T-helper 2 cell treated with Interferon-gamma antibody and Interleukin-4, amounts not matched to agents 5 μg/mL and 100 μg/mL, for 36 hours (primary cell): Measurements from ENCODE around the gene PSMB5.

Source experiments
- DNase-seq: peaks from one replicate; pipeline ENCODE4 v3.0.0; 2021; ENCODE audit warnings: low spot score
- H3K27ac Mint-ChIP-seq: one replicate; pipeline ENCODE4 v1.8.0; 2021; ENCODE audit warnings: mild to moderate bottlenecking, mixed read lengths
- H3K27me3 Mint-ChIP-seq: one replicate; pipeline ENCODE4 v1.8.0; 2021; ENCODE audit warnings: low read depth, mixed read lengths
- H3K36me3 Mint-ChIP-seq: one replicate; pipeline ENCODE4 v1.8.0; 2021; ENCODE audit warnings: low read depth, mixed read lengths
- H3K4me1 Mint-ChIP-seq: one replicate; pipeline ENCODE4 v1.8.0; 2021; ENCODE audit warnings: low read depth, mixed read lengths
- H3K4me3 Mint-ChIP-seq: one replicate; pipeline ENCODE4 v1.8.0; 2022; ENCODE audit warnings: mild to moderate bottlenecking, moderate library complexity, mixed read lengths
- H3K9me3 Mint-ChIP-seq: one replicate; pipeline ENCODE4 v1.8.0; 2021; ENCODE audit warnings: mixed read lengths

PSMB5 gene

DNA sequence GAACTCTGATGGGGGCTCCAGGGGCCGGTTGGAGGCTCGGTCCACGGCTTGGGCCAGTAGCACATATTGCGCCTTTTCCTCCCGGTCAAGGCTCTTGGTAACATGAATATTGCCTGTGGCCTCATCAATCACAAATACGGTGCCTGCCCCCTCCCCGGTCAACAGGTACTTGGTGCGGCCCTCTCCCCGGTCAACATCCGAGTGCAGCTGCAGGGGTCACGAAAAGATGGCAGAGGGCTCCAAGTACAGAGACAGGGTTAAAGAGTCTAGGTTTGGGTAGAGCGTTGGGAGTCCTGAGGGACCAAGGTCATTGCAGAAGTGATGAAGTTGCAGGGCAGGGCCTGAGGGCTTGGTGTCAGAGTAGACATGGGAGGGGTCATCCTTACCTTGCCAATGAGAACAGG lies 20.4 kb upstream of the PSMB5 start:
- H3K9me3 Mint-ChIP-seq = no peaks in the 10 kb centered on the region
- H3K4me1 Mint-ChIP-seq = peaks cover 14% of the 10 kb centered on the region
- no peak overlapping the region for H3K4me3 Mint-ChIP-seq
- peaks cover 8% of the 10 kb centered on the region for H3K27me3 Mint-ChIP-seq
- no peak overlapping the region for H3K27ac Mint-ChIP-seq
- peaks cover 11% of the 10 kb centered on the region for H3K36me3 Mint-ChIP-seq
- DNase-seq = no peak

DNA sequence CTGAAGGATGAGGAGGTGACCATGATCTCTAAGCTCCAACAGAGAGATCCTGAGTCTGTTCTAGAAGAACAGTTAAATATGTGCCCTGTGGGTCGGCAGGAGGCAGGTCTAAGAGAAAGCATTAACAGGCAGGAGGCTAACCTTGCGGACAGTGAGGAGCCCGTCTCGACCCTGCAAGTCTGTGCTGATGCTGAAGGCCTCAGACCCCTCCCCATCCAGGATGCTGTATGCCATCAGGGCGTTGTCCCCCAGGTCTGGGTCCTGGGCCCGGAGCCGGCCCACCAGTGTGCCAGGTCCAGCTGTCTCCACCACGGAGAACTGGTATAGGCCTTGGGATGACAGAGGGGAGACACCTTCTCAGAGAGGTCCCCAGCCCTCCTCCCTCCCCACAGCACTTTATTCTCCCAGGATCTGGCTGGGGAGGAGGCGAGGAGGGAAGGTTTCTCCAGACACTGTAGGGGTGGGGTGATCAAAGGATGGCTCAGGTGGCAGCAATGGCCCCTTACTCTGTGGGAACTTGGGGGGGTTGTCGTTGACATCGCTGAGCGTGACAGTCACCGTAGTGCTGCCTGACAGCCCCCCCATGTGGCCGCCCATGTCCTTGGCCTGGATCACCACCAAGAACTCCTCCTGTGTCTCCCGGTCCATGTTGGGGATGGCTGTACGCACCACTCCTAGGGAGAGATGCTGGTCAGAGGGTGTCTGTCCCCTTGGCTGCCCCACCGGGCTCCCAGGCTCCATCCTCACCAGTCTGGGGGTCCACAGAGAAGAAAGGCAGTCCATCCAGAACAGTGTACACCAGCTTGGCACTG lies 19.5 kb upstream of the PSMB5 start:
- Mint-ChIP-seq H3K27me3 (peaks cover 8% of the 10 kb centered on the region), H3K27ac (no peak overlapping the region), H3K4me1 (peaks cover 14% of the 10 kb centered on the region), H3K36me3 (peaks cover 7% of the 10 kb centered on the region), H3K9me3 (no peaks in the 10 kb centered on the region), H3K4me3 (no peak overlapping the region)
- DNase-seq = no peak

DNA sequence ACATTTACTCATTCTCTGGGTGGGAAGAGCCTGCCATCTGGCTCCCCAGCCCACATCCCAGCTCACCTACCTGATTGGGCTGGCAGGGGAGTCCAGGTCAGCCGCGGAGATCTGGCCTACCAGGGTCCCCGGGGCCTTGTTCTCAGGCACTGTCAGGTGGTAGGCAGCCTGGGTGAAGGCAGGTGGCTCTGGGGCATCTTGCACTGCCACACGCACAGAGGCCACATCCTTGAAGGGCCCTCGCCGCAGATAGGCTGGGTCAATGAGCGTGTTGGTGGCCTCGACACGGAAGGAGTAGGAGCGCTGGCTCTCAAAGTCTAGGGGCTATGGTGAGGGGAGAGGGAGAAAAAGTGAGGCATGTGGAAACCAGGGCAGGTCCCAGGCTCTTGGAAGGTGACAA lies 18.7 kb upstream of the PSMB5 start:
- H3K27me3 Mint-ChIP-seq = peaks cover 8% of the 10 kb centered on the region
- H3K9me3 Mint-ChIP-seq = no peaks in the 10 kb centered on the region
- no peak overlapping the region for H3K4me3 Mint-ChIP-seq
- peaks cover 3% of the 10 kb centered on the region for H3K36me3 Mint-ChIP-seq
- DNase-seq = no peak
- peaks cover 14% of the 10 kb centered on the region for H3K4me1 Mint-ChIP-seq
- no peak overlapping the region for H3K27ac Mint-ChIP-seq

DNA sequence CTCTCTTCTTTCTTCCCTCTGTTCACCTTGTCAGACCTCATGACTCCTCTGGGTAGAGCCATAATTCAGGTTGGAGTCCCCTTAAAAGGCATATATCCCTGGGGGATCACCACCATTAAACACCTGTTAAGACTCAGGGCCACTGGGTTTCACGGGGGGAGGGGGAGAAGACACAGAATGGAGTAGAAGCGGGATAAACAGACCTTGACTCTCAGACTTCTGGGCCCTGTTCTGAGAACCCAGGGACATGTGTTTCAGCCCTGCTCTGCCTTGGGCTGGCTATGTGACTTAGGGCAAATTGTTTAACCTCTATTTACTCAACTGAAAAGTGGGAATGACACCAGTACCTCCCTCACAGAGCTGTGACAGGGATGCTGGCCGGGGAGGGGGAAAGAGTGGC lies 18.0 kb upstream of the PSMB5 start:
- Mint-ChIP-seq H3K4me3 (no peak overlapping the region), H3K9me3 (no peaks in the 10 kb centered on the region)

DNA sequence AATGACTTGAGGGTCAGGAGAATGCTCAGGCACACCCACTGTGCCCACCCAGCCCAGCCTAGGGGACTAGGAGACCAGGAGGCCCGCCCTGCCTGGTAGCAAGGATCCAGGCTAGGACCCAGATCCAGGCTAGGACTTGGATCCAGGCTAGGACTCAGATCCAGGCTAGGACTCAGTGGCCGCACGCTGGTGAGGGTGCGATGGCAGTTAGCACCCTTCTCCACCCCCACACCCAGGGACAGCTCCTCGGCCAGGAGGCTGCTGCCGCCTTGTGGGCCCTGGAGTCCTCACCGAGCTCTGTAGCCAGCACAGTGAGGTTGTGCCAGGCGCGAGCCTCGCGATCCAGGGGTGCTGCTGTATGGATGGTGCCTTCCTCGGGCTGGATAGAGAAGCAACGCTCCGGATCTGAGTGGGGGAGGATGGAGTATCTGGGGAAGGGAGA lies 17.5 kb upstream of the PSMB5 start:
- DNase-seq = no peak
- Mint-ChIP-seq H3K4me3 (no peak overlapping the region), H3K9me3 (no peaks in the 10 kb centered on the region), H3K27ac (no peak overlapping the region), H3K27me3 (peaks cover 8% of the 10 kb centered on the region), H3K36me3 (no peaks in the 10 kb centered on the region), H3K4me1 (peaks cover 11% of the 10 kb centered on the region)

More for the DNA sequence above, 18.0 kb upstream of the PSMB5 start:
- Mint-ChIP-seq H3K27me3 (peaks cover 8% of the 10 kb centered on the region), H3K4me1 (peaks cover 11% of the 10 kb centered on the region), H3K27ac (no peak overlapping the region), H3K36me3 (no peaks in the 10 kb centered on the region)
- no peak for DNase-seq

DNA sequence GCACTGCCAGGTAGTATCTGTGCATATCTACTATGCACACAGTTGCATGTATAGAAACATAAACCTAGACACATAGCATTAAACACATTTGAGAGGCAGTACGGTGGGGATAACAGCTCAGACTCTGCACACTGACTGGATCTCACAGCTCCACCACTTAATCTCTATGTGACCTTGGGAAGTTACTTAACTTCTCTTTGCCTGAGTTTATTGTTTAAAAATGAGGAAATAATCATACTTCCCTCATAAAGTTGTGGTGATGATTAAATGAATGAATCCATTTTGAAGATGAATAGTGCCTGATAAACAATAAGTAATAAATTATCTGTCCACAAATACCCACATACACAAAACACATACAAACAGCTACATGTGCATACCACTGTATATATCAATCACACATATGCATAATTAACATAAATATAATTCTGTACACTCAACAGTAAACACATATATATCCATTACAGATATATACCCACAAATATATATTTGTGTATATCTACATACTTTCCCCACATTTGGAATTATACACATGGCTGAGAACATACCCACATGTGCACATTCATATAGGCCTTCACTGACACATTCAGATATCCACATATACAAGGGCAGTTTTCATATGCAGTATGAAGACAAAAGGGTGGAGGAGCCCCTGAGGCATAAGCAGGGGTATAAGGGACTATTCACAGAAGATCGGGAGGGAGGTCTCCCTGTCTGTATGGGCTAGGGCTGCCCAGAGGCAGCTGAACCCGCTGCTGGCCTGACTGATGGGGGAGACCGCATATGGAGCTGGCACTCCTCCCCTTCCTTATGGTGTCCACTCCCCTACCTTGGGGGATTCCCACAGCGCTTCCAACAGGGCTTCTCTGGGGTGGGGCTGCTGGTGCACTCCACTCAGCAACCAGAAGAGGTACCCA lies 16.7 kb upstream of the PSMB5 start:
- H3K4me3 Mint-ChIP-seq = no peak overlapping the region
- H3K27me3 Mint-ChIP-seq = peaks cover 3% of the 10 kb centered on the region
- H3K9me3 Mint-ChIP-seq = no peaks in the 10 kb centered on the region
- no peak overlapping the region for H3K27ac Mint-ChIP-seq
- no peaks in the 10 kb centered on the region for H3K36me3 Mint-ChIP-seq
- peaks cover 5% of the 10 kb centered on the region for H3K4me1 Mint-ChIP-seq
- no peak for DNase-seq

DNA sequence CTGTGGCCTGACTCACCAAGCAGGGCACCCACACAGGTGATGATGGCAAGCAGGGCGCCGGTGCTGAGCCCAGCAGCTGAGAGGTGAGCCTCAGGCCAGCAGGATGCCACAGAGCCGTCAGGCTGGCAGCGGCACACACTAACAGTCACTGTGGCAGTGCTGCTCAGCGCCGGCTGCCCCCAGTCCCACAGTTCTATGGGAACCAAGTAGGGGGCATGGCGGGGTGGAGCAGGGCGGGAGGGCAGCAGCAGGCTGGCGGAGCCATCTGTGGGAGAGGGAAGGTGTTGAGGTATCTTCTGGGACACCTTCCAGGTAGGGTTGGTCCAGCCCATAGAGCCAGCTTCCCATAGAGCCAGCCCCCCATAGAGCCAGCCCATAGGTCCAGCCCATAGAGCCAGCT lies 14.3 kb upstream of the PSMB5 start:
- Mint-ChIP-seq H3K36me3 (no peaks in the 10 kb centered on the region), H3K4me3 (no peak overlapping the region), H3K27ac (no peak overlapping the region), H3K9me3 (no peaks in the 10 kb centered on the region), H3K27me3 (no peaks in the 10 kb centered on the region), H3K4me1 (no peaks in the 10 kb centered on the region)
- no peak for DNase-seq

DNA sequence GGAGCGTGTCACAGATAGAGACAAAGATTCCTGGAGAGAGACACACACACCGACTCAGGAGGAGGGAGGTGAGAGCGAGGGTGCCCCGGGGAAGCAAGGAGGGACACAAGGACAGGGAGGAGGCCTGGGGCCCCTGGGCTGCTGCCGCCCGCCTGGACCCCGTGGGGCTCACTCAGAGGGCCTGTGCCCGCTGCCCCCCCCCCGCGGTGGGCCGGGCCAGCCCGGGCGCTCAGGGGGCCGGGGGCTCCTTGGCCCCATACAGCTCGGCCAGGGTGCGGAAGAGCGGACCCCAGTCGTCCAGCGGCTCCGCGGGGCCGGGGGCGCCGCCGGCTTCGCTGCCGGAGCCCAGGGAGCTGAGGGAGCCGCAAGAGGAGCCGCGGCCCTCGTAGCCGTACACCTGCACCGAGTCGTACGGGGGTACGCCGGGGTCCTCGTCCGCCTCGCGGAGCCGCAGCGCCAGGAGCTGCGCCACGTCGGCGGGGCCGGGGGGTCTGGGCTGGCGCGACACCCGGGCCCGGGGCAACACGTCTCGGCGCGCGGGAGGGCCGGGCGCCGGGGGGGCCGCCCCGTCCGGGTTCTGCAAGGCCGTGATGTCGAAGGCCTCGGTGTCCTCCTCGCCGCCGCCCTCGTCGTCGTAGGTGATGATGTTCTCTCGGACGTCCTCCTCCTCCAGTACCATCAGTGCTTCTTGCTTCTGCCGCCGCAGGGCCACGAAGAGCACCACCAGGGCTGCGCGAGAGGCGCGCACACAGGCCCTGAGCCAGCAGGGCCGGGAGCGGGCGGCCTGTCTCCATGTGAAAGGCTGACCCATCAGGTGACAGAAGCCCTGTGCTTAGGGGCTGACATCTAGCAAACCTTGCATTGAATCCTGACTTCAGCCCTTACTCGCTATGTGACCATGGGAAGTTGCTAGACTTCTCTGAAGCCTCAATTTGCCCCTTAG lies 13.3 kb upstream of the PSMB5 start:
- Mint-ChIP-seq H3K36me3 (no peaks in the 10 kb centered on the region), H3K27ac (no peak overlapping the region), H3K27me3 (no peaks in the 10 kb centered on the region), H3K9me3 (no peaks in the 10 kb centered on the region), H3K4me1 (no peaks in the 10 kb centered on the region), H3K4me3 (no peak overlapping the region)
- no peak for DNase-seq

DNA sequence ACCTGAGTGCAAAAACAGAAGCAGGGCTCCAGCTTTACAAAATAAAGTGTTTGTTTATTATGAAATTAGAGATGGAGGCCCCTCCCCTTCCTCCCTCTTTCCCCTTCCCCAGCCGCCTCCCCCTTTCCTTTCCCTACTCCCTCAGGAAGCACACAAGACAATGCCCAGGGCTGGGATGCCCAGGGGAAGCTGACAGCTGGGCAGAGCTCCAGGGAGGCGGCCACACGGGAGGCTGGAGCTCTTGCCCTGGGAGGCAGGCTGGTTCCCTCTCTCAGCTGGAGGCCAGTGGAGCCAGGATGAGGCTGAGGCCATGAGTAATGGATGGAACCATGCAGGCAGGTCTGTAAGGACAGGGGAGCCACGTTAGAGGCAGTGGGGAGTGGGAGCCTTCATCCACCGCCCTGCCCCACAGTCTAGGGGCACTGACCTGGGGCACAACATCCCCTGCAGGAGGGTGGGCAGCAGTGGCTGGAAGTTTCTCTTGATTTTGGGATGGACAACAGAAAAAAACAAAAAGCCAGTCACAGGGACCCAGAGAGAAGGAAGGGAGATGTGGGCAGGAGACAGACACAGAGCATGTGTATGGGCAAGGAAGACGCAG lies 12.4 kb upstream of the PSMB5 start:
- H3K4me1 Mint-ChIP-seq = no peaks in the 10 kb centered on the region
- H3K27ac Mint-ChIP-seq = no peak overlapping the region
- no peaks in the 10 kb centered on the region for H3K9me3 Mint-ChIP-seq
- H3K27me3 Mint-ChIP-seq = no peaks in the 10 kb centered on the region
- H3K4me3 Mint-ChIP-seq = no peak overlapping the region
- H3K36me3 Mint-ChIP-seq = no peaks in the 10 kb centered on the region
- no peak for DNase-seq

DNA sequence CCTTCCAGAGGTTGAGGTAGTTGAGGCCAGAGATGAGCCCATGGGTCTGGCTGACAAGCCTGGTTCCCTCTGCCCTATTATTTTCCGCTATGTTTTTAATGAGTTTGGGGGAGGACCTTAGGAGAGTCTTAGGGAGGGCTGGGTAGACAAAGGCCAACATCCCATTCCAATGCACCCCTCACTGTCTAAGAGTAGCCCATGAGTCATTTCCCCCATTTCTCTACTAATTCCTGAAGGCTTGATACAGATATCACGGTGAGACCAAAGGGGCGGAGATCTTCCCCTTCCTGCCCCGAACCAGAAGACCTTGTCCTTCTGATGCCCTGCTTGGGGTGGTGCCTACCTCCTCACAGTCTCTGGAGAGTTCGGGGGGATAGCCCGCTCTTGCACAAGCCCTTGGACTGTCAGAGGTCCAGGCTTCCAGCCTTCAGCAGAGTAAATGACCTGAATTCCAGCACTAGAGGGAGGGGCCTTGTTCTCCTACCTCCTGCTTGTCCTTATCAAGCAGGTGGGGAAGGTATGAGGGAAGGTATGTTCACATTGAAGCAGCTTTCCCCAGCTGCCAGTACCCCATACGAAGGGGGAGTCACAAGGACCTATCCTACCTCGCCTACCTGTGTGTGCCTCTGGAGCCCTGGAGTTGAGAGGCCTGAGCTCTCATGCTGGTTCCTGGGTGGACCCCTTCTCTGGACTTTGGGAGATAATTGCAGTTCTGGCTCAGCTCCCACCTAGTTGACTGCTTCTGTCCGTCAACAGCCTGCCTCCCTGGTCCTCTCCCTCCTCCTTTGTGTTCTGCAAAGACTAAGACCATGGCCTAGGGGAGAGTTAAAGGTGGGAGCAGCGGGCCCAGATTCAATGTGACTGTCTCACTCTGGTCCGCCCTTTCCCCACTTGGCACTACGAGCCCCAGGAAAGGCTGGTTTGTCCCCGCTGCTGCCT lies 11.0 kb upstream of the PSMB5 start:
- H3K4me1 Mint-ChIP-seq = no peaks in the 10 kb centered on the region
- no peaks in the 10 kb centered on the region for H3K36me3 Mint-ChIP-seq
- H3K27me3 Mint-ChIP-seq = no peaks in the 10 kb centered on the region
- no peak overlapping the region for H3K4me3 Mint-ChIP-seq
- no peak for DNase-seq
- H3K27ac Mint-ChIP-seq = no peak overlapping the region
- no peaks in the 10 kb centered on the region for H3K9me3 Mint-ChIP-seq

DNA sequence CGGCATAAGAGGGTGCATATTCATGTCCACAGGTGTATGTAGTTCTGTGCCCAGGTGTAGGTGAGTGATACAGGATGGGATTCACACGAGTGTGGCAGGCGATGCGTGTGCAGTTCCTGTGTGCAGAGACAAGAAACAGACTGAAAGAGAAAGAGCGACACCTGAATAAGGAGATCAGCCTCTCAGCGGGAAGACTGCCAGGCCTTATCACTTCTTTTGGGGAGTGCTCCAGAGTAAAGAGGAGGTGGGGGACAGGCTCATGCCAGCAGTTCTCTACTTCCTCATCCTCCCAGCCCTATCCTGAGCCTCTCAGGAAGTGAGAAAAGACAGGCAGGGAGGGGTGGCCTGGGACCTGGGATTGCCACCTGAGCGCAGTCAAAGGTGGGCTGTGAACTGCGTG lies 10.1 kb upstream of the PSMB5 start:
- H3K9me3 Mint-ChIP-seq = no peaks in the 10 kb centered on the region
- no peak overlapping the region for H3K4me3 Mint-ChIP-seq
- H3K27ac Mint-ChIP-seq = no peak overlapping the region
- no peak for DNase-seq
- no peaks in the 10 kb centered on the region for H3K4me1 Mint-ChIP-seq
- no peaks in the 10 kb centered on the region for H3K36me3 Mint-ChIP-seq
- no peaks in the 10 kb centered on the region for H3K27me3 Mint-ChIP-seq

DNA sequence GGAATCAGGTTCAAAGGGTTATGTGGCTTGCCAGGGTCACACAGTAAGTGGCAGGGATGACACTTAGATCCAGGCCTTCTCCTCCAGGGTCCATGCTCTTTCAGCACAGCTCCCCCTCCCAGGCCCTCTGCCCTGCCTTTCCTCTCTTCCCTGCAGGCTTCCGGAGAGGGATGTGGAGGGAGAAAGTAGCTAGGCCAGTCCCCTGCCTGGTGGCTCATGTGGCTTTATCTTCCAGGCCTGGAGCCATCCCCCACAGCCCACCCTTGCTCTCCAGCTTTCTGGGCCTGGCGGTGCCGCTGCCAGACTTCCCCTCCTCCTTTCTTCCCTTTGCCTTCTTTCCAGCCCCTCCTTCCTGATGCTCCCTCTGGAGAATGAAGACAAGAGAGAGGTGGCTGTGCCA lies 9.1 kb upstream of the PSMB5 start:
- H3K4me3 Mint-ChIP-seq = no peak overlapping the region
- no peaks in the 10 kb centered on the region for H3K27me3 Mint-ChIP-seq
- no peak for DNase-seq
- no peaks in the 10 kb centered on the region for H3K36me3 Mint-ChIP-seq
- no peak overlapping the region for H3K27ac Mint-ChIP-seq
- H3K9me3 Mint-ChIP-seq = no peaks in the 10 kb centered on the region
- no peaks in the 10 kb centered on the region for H3K4me1 Mint-ChIP-seq
